GM21367 (cell line): ENCODE data around the gene EHBP1.
"Not testable (repeated sequence)": the region's sequence is repeated elsewhere in the genome, so short reads cannot be mapped to it uniquely, and the experiment has no call there.

Source experiments
- ATAC-seq: cut with Tn5 transposase; IDR thresholded peaks from one replicate; pipeline ENCODE4 v1.9.1; 2021; ENCODE audit not compliant: unreplicated experiment

EHBP1 gene

DNA sequence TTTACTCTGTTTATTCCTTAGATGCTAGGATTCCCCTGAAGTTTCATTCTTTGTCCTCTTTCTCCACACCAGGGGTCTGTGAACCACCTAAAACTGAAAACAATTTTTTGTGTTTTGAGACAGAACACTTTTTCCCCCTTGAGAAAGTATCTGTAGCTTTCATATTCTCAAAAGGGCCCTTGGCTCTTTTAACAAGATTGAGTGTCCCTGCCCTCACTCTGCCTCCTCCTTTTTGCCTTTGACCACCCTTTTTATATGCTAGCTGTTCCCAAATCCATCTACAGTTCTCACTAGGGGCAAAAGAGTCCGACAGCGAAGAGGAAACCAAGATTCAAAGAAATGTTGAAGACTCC lies 883 bp upstream of the EHBP1 start:
- no peak for ATAC-seq

DNA sequence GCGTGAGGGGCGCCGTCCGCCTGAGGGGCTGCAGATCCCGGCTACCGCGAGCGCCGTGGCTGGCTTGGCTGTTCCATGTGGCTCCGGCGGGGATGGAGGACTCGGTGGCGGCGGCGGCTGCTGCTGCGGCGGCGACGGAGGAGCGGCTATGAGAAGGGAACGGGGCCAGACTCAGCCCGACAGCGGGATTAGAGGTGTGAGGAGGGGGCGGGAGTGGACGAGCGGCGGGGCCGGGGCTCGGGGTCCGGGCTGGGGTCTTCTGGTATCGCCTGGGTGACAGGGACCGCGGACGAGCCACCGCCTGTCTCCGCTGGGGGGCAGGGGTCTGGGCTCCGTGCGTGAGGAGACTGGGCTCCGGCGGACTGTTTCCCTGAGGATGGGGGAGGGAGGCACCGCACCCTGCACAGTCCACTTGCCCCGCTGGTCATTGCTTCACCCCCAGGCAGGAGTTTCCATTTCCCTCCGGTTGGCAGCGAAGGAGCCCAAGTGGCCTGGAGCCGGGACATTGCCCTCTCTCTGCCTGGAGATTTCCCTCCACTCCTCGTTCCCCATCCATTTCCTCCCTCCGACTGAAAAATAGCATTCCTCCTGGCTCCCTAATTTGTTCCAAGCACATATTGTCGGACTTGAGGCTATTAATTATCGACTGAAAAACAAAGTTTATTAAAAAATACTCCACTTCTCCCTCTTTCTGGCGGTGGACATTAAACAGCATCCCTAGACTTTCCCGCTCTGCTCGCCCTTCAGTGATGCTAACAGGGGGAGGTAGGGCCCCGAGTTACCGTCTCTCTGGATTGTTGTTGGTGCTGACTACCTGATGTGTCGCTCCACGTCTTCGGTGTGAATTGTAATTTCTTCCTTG lies 577 bp downstream of the EHBP1 start:
- ATAC-seq, result no peak

DNA sequence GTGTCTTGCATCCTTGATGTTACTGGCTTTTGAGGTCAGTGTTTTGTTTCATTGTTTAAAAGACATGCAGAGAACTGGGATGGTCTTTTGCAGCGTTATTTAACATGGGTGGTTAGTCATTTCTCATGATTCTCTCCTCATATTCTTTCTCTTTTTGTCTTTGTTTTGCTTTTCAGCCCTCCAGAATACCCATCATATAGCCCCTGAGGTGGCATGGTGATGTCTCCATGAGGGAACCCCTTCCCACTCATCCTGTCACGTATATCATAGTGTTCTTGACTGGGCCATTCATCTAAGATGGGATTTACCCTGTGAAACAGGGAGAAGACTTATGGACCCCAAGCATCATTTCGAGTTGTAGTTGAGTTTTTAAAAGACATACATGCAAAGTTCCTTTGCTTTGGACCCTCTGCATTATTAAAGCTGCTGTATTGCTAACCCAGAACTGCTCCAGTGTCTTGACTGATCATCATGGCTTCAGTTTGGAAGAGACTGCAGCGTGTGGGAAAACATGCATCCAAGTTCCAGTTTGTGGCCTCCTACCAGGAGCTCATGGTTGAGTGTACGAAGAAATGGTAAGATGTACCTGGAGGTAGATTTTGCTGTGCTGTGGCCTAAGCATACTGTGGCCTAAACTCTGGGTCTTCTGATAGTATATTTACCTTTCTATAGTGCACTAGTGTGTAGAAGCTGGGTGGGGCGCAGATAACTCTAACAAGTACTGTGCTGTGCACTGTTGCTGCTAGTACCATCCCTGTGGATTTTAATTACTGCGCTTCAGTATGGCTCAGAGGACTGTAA lies 1.4 kb downstream of the EHBP1 start:
- no peak for ATAC-seq

DNA sequence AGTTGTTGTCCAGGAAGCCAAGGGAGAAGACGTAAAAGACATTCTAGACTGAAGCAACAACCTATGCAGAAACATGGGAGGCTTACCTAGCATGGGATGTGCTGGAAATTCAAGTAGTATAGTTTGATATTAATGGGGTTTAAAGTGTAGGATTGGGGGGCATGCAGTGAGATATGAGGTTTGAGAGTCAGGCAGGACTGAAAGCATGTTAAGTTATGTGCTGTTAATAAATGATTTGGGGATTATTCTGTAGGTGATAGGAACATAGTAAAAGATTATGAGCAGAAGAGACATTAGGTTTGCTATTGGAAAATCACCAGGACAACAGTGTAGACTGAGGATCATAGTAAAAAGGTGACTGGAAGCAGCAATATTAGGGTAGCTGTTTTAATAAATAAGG lies 3.2 kb downstream of the EHBP1 start:
- ATAC-seq, result no peak

DNA sequence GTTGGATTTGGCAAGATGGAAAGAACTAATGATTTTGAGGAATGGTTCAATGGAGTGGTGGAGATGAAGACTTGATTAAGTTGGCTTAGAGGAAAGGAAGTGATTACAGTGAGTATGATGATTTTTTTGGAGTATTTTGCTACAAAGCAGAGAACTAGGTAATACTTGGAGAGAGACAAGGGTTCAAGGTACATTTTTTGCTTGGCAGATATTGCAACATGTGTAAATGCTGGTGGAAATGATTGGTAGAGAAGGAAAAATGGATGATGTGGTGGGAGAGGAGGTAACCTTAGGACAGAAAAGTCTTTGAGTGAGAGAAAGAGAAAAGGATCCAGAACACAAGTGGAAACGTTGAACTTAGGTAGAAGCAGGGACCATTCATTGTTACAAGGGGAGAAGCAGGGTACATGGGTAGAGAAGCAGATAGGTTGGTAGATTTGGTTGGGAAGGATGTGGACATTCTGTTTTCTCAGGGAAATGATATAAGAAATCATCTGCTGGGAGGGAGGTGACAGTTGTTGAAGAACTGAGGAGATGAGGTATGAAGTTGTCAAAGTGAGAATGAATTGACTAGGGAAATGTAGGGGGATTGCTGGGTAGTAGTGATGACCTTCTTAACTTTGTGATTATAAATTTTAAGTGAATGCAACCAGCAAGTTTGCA lies 6.5 kb downstream of the EHBP1 start:
- ATAC-seq, result no peak

GRCh38 chr2:62713196-62713595 lies 7.7 kb downstream of the EHBP1 start:
- ATAC-seq, result not testable (repeated sequence)

DNA sequence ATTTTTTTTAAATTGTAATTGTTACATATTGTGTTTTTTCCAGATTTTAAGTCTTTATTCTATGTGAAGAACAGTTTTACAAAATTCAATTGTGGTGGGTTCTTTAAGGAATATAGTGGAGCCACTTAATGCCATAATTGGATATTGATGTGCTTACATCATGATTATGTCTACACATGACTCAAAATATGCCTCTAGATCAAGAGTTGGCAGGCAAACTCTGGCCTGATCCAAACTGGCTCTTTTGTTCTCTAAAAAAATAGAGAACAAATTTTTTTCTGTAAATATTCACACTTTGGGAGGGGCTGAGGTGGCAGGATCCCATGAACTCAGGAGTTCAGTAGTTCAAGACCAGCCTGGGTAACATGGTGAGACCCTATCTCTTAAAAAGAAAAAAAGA lies 8.3 kb downstream of the EHBP1 start:
- ATAC-seq, result no peak

DNA sequence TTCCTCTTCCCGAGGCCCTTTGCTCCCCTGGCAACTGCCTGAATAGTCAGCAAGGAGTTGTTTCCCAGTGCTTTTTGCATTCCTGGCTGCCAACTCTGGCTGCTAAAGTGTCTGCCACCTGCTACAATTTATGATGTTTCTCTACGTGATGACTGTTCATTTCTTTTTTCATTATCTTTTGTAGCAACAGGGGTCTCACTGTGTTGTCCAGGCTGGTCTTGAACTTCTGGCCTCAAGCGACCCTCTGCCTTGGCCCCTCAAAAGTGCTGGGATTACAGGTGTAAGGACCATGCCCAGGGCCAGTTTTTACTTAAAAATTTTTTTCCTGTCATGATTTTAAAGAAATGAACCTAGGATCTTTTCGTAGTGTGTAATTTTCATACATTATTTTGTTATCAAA lies 11.3 kb downstream of the EHBP1 start:
- no peak for ATAC-seq

DNA sequence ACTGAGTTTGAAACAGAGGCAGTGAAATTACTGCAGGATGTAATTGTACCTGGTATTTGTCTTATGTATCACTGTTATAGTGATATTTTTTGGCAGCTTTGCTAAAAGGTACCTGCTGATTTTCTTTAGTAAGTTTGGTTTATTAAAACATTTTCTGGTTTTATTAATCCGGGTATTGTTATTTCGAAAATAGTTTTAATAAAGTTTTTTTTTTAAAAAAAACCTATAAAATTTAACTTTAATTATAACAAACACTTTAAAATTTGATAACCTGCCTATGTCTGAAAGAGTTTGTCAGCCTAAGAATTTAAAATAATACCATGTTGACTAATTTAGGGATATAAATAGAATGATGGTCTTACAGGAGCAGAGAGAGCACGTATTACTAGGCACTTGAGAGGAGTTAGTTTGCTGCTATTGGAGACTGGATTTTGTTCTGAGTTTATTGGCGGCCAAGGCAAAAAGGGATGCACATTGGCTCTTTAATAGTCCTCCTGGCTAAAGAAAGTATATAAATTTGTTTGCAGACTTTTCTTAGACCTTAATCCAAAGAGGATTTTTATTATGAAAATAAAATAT lies 12.1 kb downstream of the EHBP1 start:
- ATAC-seq, result no peak

DNA sequence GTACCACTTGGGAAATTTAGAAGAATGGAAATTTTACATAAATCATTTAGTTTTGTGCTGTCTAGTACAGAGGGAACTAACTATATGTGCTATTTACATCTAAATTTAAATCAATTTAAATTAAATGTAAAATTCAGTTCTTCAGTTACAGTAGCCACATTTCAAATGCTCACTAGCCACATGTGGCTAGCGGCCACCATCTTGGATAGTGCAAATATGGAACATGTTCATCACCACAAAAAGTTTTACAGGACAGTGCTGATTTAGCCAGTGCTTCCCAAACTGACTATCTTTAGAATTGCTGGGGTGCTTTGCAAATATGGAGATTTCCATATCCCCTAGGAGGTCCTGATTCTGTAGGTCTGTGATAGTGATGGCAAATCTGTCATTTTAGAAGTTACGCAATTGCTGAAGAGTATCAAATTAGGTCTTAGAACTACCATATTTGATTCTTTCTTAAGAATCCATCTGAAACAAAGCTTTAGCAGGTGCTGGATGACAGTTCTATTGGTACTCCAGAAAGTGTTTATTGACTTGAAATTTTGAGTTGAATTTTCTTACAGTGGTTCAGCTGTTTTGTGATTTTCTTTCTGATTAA lies 12.8 kb downstream of the EHBP1 start:
- ATAC-seq, result no peak

- ATAC-seq, result no peak
Observed at GRCh38 chr2:62719757-62720156, 14.2 kb downstream of the EHBP1 start.

DNA sequence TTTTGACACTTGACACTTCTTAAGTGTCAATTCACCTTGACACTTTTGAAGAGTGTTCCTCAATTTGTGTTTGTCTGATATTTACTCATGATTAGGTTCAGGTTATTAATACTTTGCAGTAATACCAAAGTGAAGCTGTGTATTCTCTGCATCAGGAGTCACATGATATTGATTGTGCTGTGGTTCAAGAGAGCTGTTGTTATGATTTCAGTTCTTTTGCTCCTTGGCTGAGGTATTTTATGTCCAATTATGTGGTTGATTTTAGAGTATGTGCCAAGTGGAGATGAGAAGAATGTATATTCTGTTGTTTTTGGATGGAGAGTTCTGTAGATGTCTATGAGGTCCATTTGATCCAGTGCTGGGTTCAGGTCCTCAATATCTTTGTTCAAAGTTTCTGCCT lies 17.2 kb downstream of the EHBP1 start:
- no peak for ATAC-seq

DNA sequence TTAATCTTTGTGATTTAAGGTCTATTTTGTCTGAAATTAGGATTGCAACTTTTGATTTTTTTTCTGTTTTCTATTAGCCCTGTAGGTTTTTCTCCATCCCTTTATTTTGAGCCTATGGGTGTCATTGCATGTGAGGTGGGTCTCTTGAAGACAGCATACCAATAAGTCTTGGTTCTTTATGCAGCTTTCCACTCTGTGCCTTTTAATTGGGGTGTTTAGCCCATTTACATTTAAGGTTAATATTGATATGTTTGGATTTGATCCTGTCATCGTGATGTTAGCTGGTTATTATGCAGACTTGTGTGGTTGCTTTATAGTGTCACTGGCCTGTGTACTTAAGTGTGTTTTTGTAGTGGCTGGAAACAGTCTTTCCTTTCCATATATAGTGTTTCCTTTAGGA lies 17.7 kb downstream of the EHBP1 start:
- ATAC-seq, result no peak

DNA sequence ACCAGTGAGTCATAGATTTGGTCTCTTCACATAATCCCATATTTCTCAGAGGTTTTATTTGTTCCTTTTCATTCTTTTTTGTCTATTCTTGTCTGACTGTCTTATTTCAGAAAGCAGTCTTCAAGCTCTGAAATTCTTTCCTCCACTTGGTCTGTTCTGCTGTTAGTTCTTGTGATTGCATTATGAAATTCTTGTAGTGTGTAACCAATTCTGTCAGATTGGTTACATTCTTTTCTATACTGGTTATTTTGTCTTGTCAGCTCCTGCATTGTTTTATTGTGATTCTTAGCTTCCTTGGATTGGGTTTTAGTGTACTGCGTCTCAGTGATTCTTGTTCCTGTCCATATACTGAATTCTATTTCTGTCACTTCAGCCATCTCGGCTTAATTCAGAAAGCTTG lies 18.6 kb downstream of the EHBP1 start:
- no peak for ATAC-seq

GRCh38 chr2:62724886-62725711 lies 19.6 kb downstream of the EHBP1 start:
- no peak for ATAC-seq

GRCh38 chr2:62725712-62726055 lies 20.2 kb downstream of the EHBP1 start:
- ATAC-seq, result no peak

- no peak for ATAC-seq
Observed at GRCh38 chr2:62727259-62727867, 21.9 kb downstream of the EHBP1 start.

DNA sequence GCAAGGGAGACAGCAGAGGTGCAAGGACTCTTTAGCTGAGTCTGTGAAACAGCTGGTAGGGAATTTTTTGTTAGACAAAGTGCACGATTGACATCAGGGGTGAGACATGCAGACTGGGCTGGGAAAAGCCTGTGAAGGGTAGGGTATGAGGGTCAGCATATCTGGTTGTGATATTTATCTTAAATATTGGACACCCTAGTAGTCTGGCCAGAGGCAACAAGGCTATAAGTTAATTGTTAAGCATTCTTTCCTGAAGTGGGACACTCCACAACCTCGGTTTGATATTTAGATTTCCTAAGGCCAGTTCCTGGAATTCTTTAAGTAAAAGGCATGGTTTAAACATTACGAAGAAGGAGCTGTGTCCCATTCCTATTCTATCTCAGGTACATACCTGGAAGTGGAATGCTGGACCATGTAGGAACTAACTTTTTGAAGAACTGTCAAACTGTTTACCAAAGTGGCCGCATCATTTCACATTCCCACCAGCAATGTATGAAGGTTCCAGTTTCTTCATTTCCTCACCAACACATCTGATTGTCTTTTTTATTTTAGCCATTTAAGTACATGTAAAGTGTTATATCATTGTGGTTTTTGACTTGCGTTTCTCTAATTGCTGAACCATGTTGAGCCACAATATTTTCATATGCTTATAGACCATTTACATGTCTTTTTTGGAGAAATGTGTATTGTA lies 22.5 kb downstream of the EHBP1 start:
- ATAC-seq, result no peak

- ATAC-seq, result no peak
Observed at GRCh38 chr2:62731275-62731674, 25.8 kb downstream of the EHBP1 start.
